HG03521 (cell line): ENCODE data around the gene KBTBD2.
A peak's percentile ranks its signal among the peaks of the same experiment; 100 is the strongest.
"Not testable (repeated sequence)": the region's sequence is repeated elsewhere in the genome, so short reads cannot be mapped to it uniquely, and the experiment has no call there.

Experiments used
- ATAC-seq: cut with Tn5 transposase; IDR thresholded peaks from one replicate; pipeline ENCODE4 v1.9.1; 2021; ENCODE audit warnings: mild to moderate bottlenecking, moderate library complexity; ENCODE audit not compliant: unreplicated experiment

KBTBD2 gene

DNA sequence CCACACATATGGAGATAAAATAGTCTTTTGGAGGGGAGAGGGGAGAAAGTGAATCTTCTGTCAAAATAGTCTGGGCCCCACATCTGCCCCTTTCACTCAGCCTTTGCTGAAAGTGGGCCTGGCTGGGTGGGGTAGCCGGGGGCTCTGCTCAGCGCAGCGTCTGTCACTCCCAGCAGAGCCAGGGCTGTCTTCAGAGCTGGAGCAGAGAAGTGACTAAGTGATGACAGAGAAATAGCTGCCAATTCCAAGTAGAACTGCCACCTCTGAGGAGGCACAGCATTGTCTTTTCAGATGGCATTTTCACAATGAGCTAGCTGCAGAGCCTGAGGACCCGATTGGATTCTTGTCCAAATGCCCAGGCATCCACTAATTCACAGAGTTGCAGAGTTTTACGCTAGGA, 34.5 kb downstream of the KBTBD2 start:
- ATAC-seq = not testable (repeated sequence)

DNA sequence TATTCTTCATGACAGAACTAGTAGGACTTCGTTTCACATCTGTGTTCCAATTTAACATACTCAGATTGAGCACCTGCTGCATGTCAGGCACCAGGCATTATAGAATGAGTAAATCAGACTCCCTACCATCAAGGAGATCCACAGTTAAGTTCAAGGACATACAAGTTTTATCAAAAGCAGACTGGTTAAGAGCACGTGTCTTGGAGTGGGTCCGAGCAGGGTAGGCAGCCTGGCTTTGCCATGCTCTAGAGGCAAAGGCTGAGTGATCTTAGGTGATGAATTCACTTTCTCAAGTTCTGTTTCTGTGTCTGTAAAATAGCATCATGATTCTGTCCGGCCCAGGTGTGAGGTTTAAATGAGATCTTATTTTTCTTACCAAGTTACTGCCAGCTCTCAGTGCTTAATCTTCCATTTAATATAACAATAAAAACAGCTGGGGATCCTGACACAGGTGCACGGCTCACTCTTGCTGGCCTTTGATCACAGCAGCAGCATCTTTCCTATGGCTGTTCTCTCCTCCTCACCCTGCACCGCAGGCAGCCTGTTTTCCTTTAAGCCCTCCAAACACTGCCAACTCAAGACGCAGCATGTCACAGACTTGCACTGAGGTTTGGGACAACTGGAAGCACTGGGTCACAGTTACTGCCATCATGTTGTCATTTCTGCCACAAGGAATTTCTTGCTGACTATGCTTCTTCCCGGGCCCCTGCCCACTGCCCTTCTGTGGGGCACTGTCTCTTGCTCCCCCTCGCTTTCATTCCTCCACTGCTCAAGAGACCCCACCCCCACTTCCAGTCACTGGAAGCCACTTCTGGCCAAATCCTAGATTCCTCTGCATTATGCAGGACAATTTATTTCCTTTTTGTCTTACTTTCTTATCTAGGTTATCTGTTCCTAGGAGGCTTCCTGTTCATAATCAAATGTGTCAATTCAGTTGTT, 35.5 kb downstream of the KBTBD2 start:
- ATAC-seq = not testable (repeated sequence)

DNA sequence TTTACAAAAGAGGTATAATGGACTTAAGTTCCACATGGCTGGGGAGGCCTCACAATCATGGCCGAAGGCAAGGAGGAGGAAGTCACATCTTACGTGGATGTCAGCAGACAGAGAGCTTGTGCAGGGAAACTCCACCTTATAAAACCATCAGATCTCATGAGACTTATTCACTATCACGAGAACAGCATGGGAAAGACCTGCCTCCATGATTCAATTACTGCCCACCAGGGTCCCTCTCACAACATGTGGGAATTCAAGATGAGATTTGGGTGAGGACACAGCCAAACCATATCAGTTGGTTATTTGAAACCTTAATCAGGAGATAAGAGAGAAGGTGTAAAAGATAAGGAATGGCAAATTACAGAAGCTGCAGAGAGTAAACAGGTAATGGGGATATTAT, 40.9 kb downstream of the KBTBD2 start:
- not testable (repeated sequence) for ATAC-seq

DNA sequence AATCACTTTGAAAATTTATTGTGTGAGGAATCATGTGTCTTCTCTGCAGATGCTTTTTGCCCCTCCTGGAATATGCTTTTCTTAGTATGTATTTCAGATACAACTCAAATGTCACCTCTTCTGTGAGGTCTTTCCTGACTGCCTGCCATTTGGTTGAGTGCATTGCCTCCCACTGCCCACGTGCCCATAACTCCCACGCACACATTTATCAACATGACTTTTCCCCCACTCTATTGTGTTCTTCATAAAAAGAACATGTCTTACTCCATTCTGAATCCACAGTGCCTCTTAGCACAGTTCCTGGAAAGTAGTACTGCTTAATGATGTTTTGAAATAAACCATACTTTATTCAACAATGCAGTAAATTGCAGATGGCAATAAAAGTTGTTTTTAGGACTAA, 42.9 kb downstream of the KBTBD2 start:
- ATAC-seq = not testable (repeated sequence)

DNA sequence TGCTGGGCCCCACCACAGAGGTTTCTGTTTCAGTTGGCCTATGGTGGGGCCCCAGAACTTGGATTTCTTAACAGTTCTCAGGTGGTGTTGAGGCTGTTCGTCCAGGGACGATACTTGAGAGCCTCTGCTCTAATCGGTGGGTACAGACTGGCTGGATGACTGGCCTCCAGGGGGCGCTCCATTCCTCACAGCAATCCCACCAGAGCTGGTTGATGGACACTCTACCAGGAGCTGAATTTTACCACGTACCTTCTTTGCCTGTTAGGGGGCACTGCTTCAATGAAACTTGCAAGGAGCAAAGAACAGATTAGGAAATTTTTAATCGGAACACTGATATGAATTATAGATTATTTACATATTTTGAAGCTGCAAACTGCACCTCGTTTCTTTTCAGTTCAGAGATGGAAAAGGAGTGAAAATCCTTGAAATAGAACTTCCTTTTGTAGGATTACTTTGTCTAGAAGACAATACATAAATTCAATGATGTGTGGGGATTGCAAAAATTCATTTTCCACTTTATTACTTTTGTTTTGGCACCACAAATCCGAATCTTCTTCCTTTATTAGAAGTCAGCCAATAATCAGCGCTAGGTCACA, 44.8 kb downstream of the KBTBD2 start:
- peak; percentile 99 for ATAC-seq

DNA sequence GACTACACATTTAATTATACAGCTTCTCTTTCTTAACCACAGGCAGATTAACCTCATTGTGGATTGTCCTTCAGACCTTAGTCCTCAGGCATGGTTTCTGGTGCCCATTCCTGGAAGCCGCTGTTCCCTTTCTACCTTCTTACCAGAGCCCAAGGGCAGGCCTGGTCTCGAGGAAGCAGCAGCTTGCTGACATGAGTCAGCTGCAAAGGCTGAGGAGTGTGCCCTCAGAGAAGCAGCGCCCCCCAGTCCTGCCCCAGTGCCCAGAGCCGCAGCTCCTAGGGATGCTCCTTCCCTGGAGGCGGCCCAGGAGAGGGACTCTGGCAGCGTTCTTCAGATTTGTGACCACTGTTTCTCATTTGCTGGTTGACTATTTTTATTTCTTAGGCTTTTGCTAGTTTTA, 46.8 kb downstream of the KBTBD2 start:
- not testable (repeated sequence) for ATAC-seq

DNA sequence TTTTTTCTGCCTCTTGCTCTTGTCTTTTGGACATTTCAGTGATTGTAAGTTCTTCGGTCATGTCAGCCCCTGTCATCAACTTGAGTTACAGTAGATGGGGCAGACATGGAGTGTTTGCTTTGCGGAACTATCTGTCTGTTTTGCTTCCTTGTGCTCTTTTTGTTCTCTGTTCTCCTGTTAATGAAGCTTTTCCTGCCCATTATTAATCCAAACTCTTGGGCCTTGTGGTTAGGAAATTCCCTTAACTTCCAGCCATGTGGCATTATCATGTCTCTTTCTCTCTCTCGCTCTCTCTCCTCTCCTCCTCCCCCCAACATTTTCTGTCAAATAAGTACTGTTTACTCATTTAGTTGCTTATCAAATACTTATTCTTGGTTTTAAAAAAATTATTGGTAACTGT, 47.8 kb downstream of the KBTBD2 start:
- ATAC-seq = not testable (repeated sequence)

DNA sequence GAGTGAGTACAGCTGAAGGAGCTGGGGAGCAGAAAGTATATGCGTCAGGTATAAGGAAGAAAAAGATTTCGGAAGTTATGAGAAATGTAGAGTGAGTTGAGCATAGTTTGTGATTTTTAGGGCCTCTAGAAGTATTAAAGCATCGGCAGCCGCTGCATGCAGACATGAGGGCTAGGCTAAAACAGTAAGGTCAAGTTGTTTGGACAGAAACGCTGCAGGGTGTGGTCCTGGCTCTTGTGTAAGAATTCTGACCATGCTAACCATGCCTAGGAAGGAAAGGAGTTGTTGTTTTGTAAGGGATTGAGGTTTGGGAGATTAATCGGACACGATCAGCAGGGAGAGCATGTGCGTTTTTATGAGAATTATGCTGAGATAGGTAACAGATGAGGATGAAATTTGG, 51.7 kb downstream of the KBTBD2 start:
- not testable (repeated sequence) for ATAC-seq

DNA sequence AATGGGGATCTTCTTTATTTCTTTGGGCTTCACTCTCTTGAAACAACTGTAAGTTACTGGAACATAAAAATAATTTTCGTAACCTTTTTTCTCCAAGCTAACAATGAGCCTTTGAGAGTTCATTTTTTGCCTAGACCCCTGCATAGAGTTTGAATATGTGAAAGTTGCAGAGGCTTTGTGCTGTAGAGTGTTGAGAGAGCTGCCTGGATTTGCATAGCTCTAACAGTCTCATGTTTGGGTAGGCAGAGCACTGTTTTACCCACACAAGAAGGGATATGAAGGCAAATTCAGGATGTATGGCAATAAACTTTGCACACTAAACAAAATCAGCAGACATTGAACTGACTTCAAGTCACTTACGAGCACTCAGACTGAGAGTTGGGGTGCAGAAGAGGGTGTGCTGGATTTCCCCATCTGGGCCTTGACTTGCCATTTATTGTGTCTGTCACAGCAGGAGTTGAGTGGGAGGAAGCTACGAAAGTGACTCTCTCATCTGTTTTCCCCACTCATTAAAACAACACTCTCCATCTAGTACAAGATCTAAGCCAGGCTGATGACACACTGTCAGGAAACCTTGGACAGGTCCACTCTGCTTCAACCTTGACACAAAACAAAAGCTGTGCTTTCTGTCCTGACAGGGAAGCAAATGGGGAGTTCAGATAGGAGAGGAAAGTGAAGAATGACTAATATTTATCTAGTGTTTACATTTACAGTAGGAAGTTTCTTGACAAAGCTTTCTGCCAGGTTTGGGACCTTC, 62.4 kb downstream of the KBTBD2 start:
- peak; percentile 71 for ATAC-seq
